Nephron progenitor cell (in vitro differentiated cells): Measurements from ENCODE around the gene FAM228B.

Experiments used
- DNase-seq: peaks from one replicate; pipeline ENCODE4 v3.0.0; 2021
- H3K27ac Mint-ChIP-seq: 2 replicates; pipeline ENCODE4 v1.8.0; 2021; ENCODE audit warnings: mild to moderate bottlenecking, moderate library complexity, mixed read lengths
- H3K27me3 Mint-ChIP-seq: 2 replicates; pipeline ENCODE4 v1.8.0; 2021; ENCODE audit warnings: mild to moderate bottlenecking, low read depth, mixed read lengths; ENCODE audit not compliant: poor library complexity
- H3K36me3 Mint-ChIP-seq: 2 replicates; pipeline ENCODE4 v1.8.0; 2021; ENCODE audit warnings: low read depth, mixed read lengths
- H3K4me1 Mint-ChIP-seq: 2 replicates; pipeline ENCODE4 v1.8.0; 2021; ENCODE audit warnings: mixed read lengths
- H3K4me3 Mint-ChIP-seq: 2 replicates; pipeline ENCODE4 v1.8.0; 2021; ENCODE audit warnings: mild to moderate bottlenecking, moderate library complexity, mixed read lengths
- H3K9me3 Mint-ChIP-seq: 2 replicates; pipeline ENCODE4 v1.8.0; 2021; ENCODE audit warnings: mild to moderate bottlenecking, moderate library complexity, mixed read lengths
- TF ChIP-seq, protein P1 (sequence below): fragments of 200-600 bp; sonication (generic); IDR thresholded peaks from 2 replicates; pipeline ENCODE4 v1.5.0; 2021; ENCODE audit warnings: antibody characterized with exemption

FAM228B gene

DNA sequence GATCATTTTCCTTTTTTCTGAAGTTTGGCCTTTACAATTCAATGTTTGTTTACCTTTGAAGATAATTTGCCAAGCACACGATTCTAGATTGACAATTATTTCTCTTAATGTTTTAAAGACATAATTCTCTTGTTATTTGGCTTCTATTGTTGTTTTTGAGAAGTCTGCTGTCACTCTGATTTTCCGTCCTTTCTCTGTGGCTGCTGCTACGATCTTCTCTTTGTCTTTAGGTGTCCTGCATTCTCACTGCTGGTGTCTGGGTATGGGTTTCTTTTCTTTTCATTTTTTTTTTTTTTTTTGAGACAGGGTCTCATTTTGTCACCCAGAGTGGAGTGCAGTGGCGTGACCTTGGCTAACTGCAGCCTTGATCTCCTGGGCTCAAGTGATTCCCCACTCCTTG, 36.4 kb downstream of the FAM228B start:
- DNase-seq, result no peak
- TF ChIP-seq, protein P1, sequence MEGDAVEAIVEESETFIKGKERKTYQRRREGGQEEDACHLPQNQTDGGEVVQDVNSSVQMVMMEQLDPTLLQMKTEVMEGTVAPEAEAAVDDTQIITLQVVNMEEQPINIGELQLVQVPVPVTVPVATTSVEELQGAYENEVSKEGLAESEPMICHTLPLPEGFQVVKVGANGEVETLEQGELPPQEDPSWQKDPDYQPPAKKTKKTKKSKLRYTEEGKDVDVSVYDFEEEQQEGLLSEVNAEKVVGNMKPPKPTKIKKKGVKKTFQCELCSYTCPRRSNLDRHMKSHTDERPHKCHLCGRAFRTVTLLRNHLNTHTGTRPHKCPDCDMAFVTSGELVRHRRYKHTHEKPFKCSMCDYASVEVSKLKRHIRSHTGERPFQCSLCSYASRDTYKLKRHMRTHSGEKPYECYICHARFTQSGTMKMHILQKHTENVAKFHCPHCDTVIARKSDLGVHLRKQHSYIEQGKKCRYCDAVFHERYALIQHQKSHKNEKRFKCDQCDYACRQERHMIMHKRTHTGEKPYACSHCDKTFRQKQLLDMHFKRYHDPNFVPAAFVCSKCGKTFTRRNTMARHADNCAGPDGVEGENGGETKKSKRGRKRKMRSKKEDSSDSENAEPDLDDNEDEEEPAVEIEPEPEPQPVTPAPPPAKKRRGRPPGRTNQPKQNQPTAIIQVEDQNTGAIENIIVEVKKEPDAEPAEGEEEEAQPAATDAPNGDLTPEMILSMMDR, result no peak
- Mint-ChIP-seq H3K27me3 (no peaks in the 10 kb centered on the region), H3K27ac (no peak overlapping the region), H3K36me3 (peaks cover 70% of the 10 kb centered on the region), H3K4me1 (no peaks in the 10 kb centered on the region), H3K9me3 (peaks cover 43% of the 10 kb centered on the region), H3K4me3 (no peak overlapping the region)

DNA sequence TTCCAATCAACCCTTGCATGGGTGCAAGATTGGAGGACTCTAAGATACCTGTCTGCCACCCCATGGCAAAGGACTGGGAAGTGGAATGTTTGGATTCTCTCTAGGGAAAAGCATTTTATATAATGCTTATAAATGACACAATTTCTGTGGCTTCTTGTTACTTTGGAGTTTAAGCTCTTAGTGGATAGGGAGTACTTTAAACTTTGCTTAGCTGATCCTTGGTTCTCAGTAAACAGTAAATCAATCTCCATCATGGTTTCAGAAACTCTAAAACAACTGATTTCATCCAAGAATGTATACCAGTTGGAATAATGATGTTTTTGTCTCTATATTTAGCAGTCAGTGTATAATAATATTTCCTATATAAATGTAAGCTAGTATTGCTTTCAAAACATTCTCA, 37.5 kb downstream of the FAM228B start:
- H3K27me3 Mint-ChIP-seq, result peaks cover 3% of the 10 kb centered on the region
- peaks cover 69% of the 10 kb centered on the region for H3K36me3 Mint-ChIP-seq
- no peak overlapping the region for H3K27ac Mint-ChIP-seq
- no peak overlapping the region for H3K4me3 Mint-ChIP-seq
- TF ChIP-seq, protein P1, result no peak
- no peaks in the 10 kb centered on the region for H3K4me1 Mint-ChIP-seq
- no peak for DNase-seq
- peaks cover 43% of the 10 kb centered on the region for H3K9me3 Mint-ChIP-seq

DNA sequence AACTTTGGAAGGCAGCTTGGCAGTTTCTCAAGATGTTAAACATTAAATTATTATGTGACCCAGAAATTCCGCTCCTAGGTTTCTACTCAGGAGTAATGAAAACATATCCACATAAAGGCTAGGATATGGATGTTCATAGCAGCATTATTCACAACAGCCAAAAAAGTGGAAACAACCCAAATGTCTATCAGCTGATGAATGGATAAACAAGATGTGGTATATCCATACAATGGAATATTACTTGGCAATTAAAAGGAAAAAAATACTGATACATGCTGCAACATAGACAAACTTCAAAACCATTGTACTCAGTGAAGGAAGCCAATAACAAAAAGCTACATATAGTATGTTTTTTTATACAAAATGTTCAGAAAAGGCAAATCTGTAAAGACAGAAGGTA, 39.2 kb downstream of the FAM228B start:
- H3K36me3 Mint-ChIP-seq, result peaks cover 54% of the 10 kb centered on the region
- DNase-seq, result no peak
- peaks cover 8% of the 10 kb centered on the region for H3K27me3 Mint-ChIP-seq
- H3K9me3 Mint-ChIP-seq, result peaks cover 43% of the 10 kb centered on the region
- H3K4me1 Mint-ChIP-seq, result no peaks in the 10 kb centered on the region
- H3K27ac Mint-ChIP-seq, result no peak overlapping the region
- TF ChIP-seq, protein P1, result no peak
- no peak overlapping the region for H3K4me3 Mint-ChIP-seq

DNA sequence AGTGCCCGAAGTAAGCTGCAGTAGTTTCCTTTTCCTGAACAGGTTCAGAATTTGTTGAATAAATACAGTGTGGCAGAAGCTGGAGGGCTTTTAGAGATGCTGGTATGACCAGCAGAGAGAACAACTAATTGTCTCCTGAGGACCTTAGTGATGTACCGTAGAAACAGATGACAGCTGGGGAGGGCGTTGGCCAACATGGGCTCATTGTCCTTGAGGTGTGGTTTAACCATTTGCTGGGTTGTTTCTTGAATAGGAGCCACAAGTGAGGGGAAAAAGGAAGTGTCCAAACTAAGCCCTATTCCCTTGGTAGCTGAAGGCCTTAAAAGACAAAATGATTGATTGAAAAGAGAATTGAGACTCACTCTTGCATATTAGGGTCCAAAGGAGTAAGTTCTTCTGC, 39.9 kb downstream of the FAM228B start:
- peaks cover 8% of the 10 kb centered on the region for H3K27me3 Mint-ChIP-seq
- TF ChIP-seq, protein P1, result no peak

DNA sequence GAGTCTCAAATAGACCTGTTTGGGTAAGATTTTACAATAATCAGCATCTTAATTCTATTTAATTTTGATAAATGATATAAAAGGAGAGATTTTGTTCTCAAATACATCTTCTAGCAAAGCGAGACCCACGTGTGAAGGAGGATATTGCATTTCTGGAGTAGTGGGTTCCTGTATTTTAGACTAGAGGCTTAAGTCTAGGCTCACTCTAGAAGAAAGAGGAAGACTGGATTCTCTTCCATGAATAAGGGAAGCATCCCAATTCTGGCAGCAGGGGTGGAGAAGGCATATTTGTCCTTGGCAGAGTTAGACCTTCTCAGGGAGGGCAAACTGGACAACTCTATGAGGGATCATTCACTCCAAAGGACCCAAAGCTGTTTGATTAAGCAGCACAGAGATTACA, 40.3 kb downstream of the FAM228B start:
- Mint-ChIP-seq H3K36me3 (peaks cover 44% of the 10 kb centered on the region), H3K4me3 (no peak overlapping the region), H3K27ac (no peak overlapping the region), H3K27me3 (peaks cover 8% of the 10 kb centered on the region), H3K4me1 (peaks cover 1% of the 10 kb centered on the region), H3K9me3 (peaks cover 38% of the 10 kb centered on the region)
- DNase-seq, result no peak
- TF ChIP-seq, protein P1, result no peak

More for the DNA sequence above, 39.9 kb downstream of the FAM228B start:
- Mint-ChIP-seq H3K4me1 (no peaks in the 10 kb centered on the region), H3K9me3 (peaks cover 42% of the 10 kb centered on the region), H3K27ac (no peak overlapping the region), H3K4me3 (no peak overlapping the region), H3K36me3 (peaks cover 48% of the 10 kb centered on the region)
- DNase-seq, result no peak

DNA sequence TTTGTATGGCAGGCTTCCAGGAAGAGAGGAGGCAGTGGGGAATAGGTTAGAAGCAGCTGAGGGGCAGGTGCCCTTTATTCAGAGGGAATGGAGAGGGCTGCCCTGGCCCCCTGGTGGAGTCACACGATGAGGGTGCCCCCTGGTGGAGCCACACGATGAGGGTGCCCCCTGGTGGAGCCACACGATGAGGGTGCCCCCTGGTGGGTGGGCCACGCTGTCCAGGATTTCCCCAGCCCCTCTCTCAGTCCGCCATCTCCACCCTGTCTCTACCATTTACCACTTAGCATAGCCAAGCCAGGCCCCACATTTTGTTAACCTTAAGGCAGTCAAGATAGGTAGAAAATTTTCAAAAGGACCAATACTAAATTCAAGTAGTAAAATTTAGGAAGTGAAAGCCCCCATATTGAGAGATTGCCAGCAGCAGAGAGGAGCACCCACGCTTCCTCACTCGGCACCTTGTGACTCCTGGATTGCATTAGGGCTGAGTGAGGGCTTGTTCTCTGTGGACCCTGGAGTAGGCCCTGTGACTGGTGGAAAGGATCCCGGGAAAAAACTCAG, 41.2 kb downstream of the FAM228B start:
- peaks cover 9% of the 10 kb centered on the region for H3K4me1 Mint-ChIP-seq
- peak; percentile 11 for DNase-seq
- H3K27ac Mint-ChIP-seq, result peak overlapping the region; percentile 12
- peaks cover 33% of the 10 kb centered on the region for H3K9me3 Mint-ChIP-seq
- H3K36me3 Mint-ChIP-seq, result peaks cover 35% of the 10 kb centered on the region
- peaks cover 8% of the 10 kb centered on the region for H3K27me3 Mint-ChIP-seq
- TF ChIP-seq, protein P1, result peak; percentile 23
- H3K4me3 Mint-ChIP-seq, result no peak overlapping the region
